Measurements from ENCODE around the gene PI4K2A. TPM values are rescaled to one million over a fixed set of nuclear protein-coding genes. Genes with fewer than 3 reads are reported as not detected.

Gene PI4K2A
- total and polyA plus RNA-seq, 8 donors = 2.2 to 8.9 (median 3.6) TPM

GRCh38 chr10:97597778-97598177 lies 42.7 kb upstream of the PI4K2A start:
- peak overlapping the region in 1 of 4 donors; percentile 69 for H3K27ac ChIP-seq
- FAIRE-seq (no peak), ATAC-seq (no peak), DNase-seq (no peak)
- H3K4me3 ChIP-seq = no peak overlapping the region
- WGBS, 2 donors = 91 to 92% methylated on average over 2 of the region's 2 CpGs
- H3K9me3 ChIP-seq = no peaks in the 10 kb centered on the region
- no peak for TF ChIP-seq CTCF (IDR thresholded peaks at IDR 0.05)
- H3K27me3 ChIP-seq = no peaks in the 10 kb centered on the region
- no peaks in the 10 kb centered on the region for H3K36me3 ChIP-seq
- H3K4me1 ChIP-seq = peaks cover 0 to 3% (median 0%) of the 10 kb centered on the region in 3 donors
- intact Hi-C loops (cut with DNase I) = no loop called here

- TF ChIP-seq CTCF (IDR thresholded peaks at IDR 0.05) = no peak
- DNase-seq (no peak), FAIRE-seq (no peak), ATAC-seq (no peak)
- Histone ChIP-seq H3K36me3 (no peaks in the 10 kb centered on the region), H3K9me3 (no peaks in the 10 kb centered on the region), H3K27ac (no peak overlapping the region), H3K4me1 (peaks cover 0 to 3% (median 0%) of the 10 kb centered on the region in 3 donors), H3K27me3 (no peaks in the 10 kb centered on the region), H3K4me3 (no peak overlapping the region)
- 92 to 93% methylated on average over 19 of the region's 19 CpGs for WGBS, 2 donors
- intact Hi-C loops (cut with DNase I) = no loop called here
Observed at GRCh38 chr10:97598407-97599271, 41.8 kb upstream of the PI4K2A start.

- ATAC-seq (no peak), FAIRE-seq (no peak), DNase-seq (no peak)
- intact Hi-C loops (cut with DNase I) = no loop called here
- WGBS, 2 donors = 78 to 88% methylated on average over 6 of the region's 6 CpGs
- TF ChIP-seq CTCF (IDR thresholded peaks at IDR 0.05) = no peak
- Histone ChIP-seq H3K27me3 (no peaks in the 10 kb centered on the region), H3K36me3 (no peaks in the 10 kb centered on the region), H3K4me3 (no peak overlapping the region), H3K27ac (no peak overlapping the region), H3K9me3 (no peaks in the 10 kb centered on the region), H3K4me1 (peaks cover 0 to 3% (median 0%) of the 10 kb centered on the region in 3 donors)
Observed at GRCh38 chr10:97599272-97599619, 41.2 kb upstream of the PI4K2A start.

GRCh38 chr10:97600616-97601015 lies 39.9 kb upstream of the PI4K2A start:
- Histone ChIP-seq H3K4me3 (no peak overlapping the region), H3K27me3 (no peaks in the 10 kb centered on the region), H3K27ac (no peak overlapping the region), H3K4me1 (peaks cover 0 to 3% (median 0%) of the 10 kb centered on the region in 3 donors), H3K36me3 (no peaks in the 10 kb centered on the region), H3K9me3 (no peaks in the 10 kb centered on the region)
- FAIRE-seq = no peak
- intact Hi-C loops (cut with DNase I) = no loop called here
- no peak for DNase-seq
- TF ChIP-seq CTCF (IDR thresholded peaks at IDR 0.05) = no peak
- ATAC-seq = no peak
- WGBS, 2 donors = 88 to 92% methylated on average over 1 of the region's 1 CpG

Data from pancreas (tissue), 10 donors.